GM19455 (cell line): ENCODE results near the gene KATNIP.

Source experiments
- ATAC-seq: cut with Tn5 transposase; IDR thresholded peaks from one replicate; pipeline ENCODE4 v1.9.1; 2021; ENCODE audit not compliant: unreplicated experiment

KATNIP gene

DNA sequence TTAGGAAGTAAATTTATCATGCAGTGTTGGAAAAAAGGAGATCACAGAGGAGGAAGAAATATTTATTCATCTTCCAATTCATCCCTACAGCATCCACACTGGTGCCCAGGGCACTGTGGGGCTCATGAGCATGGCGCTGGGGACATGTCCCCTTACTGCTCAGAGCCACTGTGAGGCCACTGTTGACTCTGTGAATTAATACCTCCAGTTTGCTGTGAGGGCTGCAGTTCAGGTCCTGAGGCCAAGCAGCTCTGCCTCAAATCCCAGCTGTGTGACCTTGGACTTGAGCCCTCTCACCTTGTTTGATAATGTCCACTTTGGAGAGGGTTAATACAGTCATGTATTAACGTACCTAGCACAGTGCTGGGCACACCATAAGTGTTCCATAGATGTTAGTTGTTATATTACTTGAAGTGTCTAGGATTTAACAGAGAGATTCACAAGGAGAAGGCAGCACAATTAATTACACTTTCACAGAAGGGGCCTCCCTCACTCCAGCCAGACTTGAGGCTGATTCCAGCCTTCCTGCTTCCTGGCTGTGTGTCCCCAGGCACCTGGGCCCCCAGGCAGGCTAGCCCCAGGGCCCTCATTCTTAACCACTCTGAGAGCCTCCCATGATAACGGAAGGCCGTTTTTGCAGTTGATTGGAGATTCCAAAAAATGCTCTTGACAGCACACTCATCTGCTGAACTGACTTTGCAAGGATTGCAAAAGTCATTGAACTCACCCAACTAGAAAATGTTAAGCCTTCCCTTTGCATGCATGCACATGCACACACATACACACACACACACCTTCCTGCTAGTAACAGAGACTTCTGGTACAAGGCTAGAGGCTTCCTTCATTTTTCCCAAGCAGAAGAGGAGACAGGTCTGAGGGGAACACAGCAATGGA lies 29.4 kb downstream of the KATNIP start:
- ATAC-seq = no peak

DNA sequence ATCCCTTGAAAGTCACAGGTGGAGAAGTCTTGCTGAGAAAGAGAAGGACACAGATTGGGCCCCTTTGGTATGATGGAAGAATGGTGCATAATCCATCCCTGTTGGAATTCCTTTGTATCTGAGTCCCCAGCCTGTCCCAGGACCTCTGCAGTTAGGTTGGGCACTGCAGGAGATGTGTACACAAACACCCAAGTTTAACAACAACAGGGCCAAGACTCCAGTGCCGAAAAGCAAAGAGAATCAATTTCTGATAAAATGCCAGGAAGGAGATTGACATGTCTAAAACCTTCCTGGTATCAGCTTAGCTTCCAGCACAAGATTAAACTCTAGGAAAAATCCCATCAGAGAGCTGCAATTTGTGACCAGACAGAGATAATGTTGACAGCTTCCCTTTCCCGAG lies 32.9 kb downstream of the KATNIP start:
- no peak for ATAC-seq

DNA sequence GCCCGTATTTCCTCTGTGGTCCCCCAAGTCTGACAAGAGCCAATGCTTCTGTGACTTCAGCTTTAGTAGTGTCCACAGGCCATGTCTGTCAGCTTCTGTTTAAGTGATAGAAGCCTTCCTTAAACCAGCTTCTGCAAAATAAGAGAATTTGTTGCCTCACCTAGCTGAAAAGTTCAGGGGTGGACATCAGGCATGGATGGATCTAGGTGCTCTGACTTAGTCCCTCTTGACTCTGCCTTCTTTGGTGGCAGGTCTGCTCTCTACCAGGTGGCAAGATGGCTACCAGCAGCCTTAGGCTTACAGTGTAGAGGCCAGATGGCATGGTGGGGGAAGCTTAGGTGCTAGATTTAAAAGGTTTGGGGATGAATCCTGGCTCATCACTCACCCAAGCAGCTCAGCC lies 33.7 kb downstream of the KATNIP start:
- ATAC-seq = no peak

DNA sequence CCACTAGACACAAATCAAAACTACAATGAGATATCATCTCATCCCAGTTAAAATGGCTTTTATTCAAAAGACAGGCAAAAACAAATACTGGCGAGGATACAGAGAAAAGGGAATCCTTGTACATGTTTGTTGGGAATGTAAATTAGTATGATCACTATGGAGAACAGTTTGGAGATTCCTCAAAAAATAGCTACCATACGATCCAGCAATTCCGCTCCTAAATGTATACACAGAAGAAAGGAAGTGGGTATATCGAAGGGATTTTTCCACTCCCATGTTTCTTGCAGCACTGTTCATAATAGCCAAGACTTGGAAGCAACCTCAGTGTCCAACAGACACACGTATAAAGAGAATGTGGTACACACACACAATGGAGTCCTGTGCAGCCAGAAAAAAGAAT lies 35.3 kb downstream of the KATNIP start:
- no peak for ATAC-seq

DNA sequence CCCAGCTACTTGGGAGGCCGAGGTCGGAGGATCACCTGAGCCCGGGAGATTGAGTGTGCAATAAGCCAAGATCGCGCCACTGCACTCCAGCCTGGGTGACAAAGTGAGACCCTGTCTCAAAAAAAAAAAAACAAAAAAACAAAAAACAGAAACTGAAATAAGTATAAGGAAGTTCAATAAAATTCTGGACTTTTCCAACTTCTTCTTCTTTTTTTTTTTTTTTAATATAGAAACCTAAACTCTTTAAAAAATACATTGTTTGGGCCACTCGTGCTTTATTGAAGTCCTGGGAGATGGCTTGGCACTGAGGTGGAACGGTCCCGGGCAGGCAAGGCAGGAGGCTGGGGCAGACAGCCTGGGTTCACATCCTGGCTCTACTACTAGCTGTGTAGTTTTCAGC lies 36.8 kb downstream of the KATNIP start:
- ATAC-seq = no peak

DNA sequence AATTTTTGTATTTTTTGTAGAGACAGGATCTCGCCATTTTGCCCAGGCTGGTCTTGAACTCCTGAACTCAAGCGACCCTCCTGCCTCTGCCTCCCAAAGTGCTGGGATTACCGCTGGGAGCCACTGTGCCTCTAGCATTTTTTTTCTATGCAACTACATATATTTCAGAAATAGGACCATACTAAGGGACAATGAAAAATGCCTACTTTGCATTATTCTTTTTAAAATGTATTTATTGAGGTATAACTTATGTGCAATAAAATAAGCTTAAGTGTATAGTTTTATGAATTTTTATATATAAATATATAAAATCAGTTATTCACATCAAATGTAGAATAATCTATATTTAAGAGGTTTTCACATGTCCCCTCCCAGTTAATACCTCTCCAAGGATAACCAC lies 38.1 kb downstream of the KATNIP start:
- ATAC-seq = no peak

DNA sequence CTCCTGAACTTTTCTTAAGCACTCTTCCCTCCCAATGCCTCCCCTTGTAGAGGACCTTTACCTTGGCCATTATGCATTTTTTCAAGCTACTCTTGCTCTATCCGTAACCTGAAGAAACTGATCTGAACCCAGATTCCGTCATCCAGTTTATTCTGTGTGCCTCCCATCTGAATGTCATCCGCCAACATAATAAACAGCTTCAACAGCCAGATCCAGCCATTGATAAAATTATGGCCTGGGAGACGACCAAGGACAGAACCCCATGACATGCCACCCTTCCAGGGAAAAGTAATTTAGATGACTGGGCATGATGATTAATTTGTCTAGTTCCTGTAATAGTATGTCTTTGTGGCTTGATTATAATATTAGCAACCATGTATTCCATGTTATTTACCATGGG lies 41.9 kb downstream of the KATNIP start:
- no peak for ATAC-seq

DNA sequence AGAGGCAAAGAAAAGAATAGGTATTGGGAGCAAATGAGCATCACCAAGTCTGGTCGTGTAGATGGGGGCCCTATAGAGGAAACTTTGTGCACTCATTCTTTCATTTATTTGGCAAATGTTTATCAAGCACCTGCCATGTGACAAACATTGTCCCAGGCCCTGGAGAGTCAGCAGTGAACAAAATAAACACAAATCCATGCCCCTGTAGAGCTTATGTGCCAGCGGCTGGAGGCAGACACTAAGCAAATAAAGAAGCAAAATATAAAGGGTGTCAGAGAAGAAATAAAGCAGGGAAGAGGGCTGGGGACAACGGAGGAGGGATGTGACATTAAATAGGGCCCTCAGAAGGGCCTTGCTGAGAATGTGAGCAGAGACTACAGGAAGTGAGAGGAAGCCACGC lies 45.5 kb downstream of the KATNIP start:
- ATAC-seq = no peak

DNA sequence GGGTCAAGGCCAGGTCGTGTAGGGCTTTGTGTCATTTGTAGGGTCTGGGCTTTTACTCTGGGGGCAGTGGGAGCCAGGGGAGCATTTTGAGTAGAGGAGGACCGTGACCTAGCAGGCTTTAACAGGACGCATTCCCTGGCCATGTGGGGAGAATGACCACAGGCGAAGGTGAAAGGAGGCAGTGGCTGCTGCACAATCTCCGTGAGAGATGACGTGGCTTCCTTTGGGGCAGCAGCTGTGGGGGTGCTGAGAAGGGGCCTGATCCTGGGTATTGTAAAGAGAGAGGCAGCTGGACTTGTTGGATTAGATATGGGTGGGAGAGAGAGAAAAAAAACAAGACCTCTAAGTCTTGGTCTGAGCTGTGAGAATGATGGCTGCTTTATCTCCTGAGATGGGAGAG lies 46.0 kb downstream of the KATNIP start:
- ATAC-seq = no peak

DNA sequence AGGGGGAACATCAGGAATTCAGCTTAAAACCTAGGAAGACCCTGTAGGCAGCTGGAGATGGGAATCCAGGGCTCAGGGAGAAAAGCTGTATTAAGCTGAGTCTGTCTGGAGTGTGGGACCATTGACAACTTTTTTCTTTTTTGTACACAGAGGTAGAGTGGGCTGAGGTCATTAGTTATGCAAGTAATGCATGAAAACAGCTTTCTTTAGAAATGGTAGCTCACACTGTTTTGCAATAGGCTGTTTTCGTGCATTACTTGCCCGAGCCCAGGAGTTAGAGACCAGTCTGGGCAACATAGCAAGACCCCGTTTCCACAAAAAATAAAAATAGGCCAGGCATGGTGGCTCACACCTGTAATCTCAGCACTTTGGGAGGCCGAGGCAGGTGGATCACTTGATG lies 46.5 kb downstream of the KATNIP start:
- ATAC-seq = no peak

DNA sequence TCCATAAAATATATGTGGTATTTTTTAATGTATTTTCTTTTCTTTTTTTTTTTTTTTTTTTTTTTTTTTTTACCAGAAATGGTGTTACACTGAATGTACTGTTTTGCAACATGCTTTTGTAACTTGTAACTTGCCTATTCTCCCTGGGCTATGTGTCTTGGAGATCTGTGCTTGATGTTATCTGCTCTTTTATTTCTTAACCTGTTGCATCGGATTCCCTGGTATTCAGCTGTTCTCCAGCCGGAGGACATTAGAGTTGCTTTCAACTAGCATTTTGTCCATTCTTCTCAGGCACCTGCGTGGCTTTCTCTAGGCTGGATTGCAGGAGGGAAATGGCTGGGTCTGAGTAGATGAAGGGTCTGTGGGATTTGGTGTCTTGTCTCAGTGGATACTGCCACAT lies 47.4 kb downstream of the KATNIP start:
- no peak for ATAC-seq

DNA sequence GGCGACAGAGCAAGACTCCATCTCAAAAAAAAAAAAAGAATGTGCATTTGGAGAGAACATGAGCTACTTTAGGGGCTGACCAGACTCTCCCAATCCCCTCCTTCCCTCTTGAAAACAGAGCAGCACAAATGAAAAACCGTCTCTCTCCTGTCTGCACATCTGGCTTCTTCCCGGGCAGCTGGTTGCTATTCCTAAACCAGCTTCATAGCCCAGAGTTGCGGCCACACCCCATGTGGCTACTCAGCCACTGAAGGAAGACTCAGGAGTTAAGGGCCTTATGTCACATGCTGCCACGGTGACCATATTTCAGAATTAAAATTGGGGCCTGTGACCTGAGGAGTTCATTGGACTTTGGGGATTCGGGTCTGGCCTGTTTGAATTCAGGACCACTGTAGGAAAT lies 48.3 kb downstream of the KATNIP start:
- no peak for ATAC-seq

DNA sequence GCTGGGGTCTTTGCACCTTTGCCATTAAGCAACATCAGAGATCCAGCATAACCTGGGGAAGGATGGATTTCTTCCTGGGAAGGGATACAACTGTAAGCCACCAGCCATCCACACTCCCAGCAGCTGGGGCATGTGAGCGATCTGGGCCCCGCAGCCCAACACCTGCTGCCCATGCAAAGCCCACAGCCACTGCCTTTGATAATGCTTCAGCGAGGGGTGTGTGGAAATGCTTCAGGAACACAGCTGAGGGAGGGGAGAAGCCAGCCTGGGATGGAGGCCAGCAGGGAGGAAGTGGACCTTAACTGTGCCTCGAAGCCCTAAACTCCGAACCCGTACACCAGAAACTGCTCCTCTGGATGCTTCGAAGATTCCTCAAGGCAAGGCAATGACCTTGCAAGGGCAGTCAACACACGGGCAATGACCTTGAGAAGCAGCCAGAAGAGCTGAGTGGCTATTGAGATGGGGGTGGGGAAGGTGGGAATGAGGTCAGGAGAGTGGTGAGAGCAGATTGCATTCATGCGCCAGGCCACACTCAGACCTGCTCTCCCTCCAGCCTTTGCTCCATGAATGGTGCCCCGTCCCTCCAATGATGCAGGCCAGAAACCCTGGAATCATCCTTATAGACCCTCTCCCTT lies 49.1 kb downstream of the KATNIP start:
- no peak for ATAC-seq

DNA sequence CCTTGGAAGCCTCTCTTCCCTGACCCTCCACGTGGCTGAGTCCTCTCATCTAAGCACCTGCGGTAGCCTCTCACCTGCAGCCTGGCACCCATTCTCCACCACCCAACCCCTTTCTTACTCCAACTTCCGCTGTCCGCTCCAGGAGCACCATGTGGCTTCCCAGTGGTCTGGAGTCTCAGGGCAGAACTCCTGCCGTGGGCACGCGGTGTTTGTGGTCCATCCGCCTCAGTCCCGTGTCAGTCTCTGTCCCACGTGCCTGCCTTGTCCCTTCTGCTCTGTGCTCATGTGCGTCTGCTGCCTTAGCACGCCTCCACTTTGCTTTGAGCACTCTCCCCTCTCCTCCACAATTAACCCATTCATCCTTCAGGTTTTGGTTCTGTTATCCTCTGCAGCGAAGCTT lies 49.7 kb downstream of the KATNIP start:
- no peak for ATAC-seq
